ENCODE data around the gene OXCT1. TPM values are rescaled to one million over a fixed set of nuclear protein-coding genes. Genes with fewer than 3 reads are reported as not detected.

Gene OXCT1
- total RNA-seq, 4 donors from 2014 or later: 19.5 to 335 (median 25.1) TPM

- Histone ChIP-seq H3K36me3 (no peaks in the 10 kb centered on the region), H3K9me3 (no peaks in the 10 kb centered on the region), H3K27ac (peak overlapping the region in 1 of 3 donors; percentile 54), H3K27me3 (no peaks in the 10 kb centered on the region), H3K4me3 (replicated peaks in 1 of 3) (no peak overlapping the region), H3K4me1 (peaks cover 12 to 18% of the 10 kb centered on the region in 2 donors)
- intact Hi-C loops (cut with DNase I): no loop called here
- 92% methylated on average over 3 of the region's 3 CpGs for WGBS, 2 donors
- no peak for DNase-seq
- TF ChIP-seq CTCF (IDR thresholded peaks at IDR 0.05): no peak
- no peak for TF ChIP-seq POLR2A (IDR thresholded peaks at IDR 0.05)
Measured at GRCh38 chr5:41808294-41808693, 61.9 kb downstream of the OXCT1 start.

GRCh38 chr5:41797662-41798061, 72.6 kb downstream of the OXCT1 start:
- intact Hi-C loops (cut with DNase I): no loop called here
- Histone ChIP-seq H3K27me3 (no peaks in the 10 kb centered on the region), H3K27ac (no peak overlapping the region), H3K9me3 (no peaks in the 10 kb centered on the region), H3K4me3 (replicated peaks in 1 of 3) (no peak overlapping the region), H3K4me1 (peaks cover 8 to 9% of the 10 kb centered on the region in 2 donors), H3K36me3 (no peaks in the 10 kb centered on the region)
- DNase-seq: no peak
- WGBS, 2 donors: 93 to 98% methylated on average over 2 of the region's 2 CpGs
- TF ChIP-seq POLR2A (IDR thresholded peaks at IDR 0.05): no peak
- no peak for TF ChIP-seq CTCF (IDR thresholded peaks at IDR 0.05)

- H3K9me3 ChIP-seq: no peaks in the 10 kb centered on the region
- no peaks in the 10 kb centered on the region for H3K36me3 ChIP-seq
- no peak overlapping the region for H3K4me3 ChIP-seq (replicated peaks in 1 of 3)
- intact Hi-C loops (cut with DNase I): no loop called here
- TF ChIP-seq POLR2A (IDR thresholded peaks at IDR 0.05): no peak
- TF ChIP-seq CTCF (IDR thresholded peaks at IDR 0.05): no peak
- H3K27me3 ChIP-seq: no peaks in the 10 kb centered on the region
- peaks cover 8 to 9% of the 10 kb centered on the region in 2 donors for H3K4me1 ChIP-seq
- no peak overlapping the region for H3K27ac ChIP-seq
- no peak for DNase-seq
Measured at GRCh38 chr5:41796061-41796460, 74.2 kb downstream of the OXCT1 start.

GRCh38 chr5:41795125-41795524, 75.1 kb downstream of the OXCT1 start:
- Histone ChIP-seq H3K9me3 (no peaks in the 10 kb centered on the region), H3K27ac (peak overlapping the region in 1 of 3 donors; percentile 0)
- WGBS, 2 donors: 94 to 96% methylated on average over 6 of the region's 6 CpGs

GRCh38 chr5:41794471-41794870, 75.8 kb downstream of the OXCT1 start:
- peaks cover 8 to 16% of the 10 kb centered on the region in 2 donors for H3K4me1 ChIP-seq
- WGBS, 2 donors: 49 to 57% methylated on average over 4 of the region's 4 CpGs
- H3K36me3 ChIP-seq: no peaks in the 10 kb centered on the region
- DNase-seq: no peak
- intact Hi-C loops (cut with DNase I): no loop called here
- H3K9me3 ChIP-seq: no peaks in the 10 kb centered on the region
- H3K27me3 ChIP-seq: no peaks in the 10 kb centered on the region
- TF ChIP-seq CTCF (IDR thresholded peaks at IDR 0.05): no peak
- no peak for TF ChIP-seq POLR2A (IDR thresholded peaks at IDR 0.05)
- H3K27ac ChIP-seq: peak overlapping the region in 1 of 3 donors; percentile 0
- no peak overlapping the region for H3K4me3 ChIP-seq (replicated peaks in 1 of 3)

More at GRCh38 chr5:41795125-41795524, 75.1 kb downstream of the OXCT1 start:
- no peaks in the 10 kb centered on the region for H3K36me3 ChIP-seq
- TF ChIP-seq CTCF (IDR thresholded peaks at IDR 0.05) (no peak), POLR2A (IDR thresholded peaks at IDR 0.05) (no peak)
- no peak overlapping the region for H3K4me3 ChIP-seq (replicated peaks in 1 of 3)
- DNase-seq: no peak
- intact Hi-C loops (cut with DNase I): no loop called here
- H3K4me1 ChIP-seq: peaks cover 8 to 9% of the 10 kb centered on the region in 2 donors
- H3K27me3 ChIP-seq: no peaks in the 10 kb centered on the region

Data from thyroid gland (tissue), 4 donors.